Activated CD8-positive, alpha-beta memory T cell treated with anti-CD3 and anti-CD28 coated beads for 36 hours (primary cell): ENCODE data around the gene CBR3. TPM values are rescaled to one million over a fixed set of nuclear protein-coding genes. Genes with fewer than 3 reads are reported as not detected.

ENCODE experiments used
- CTCF ChIA-PET: fragments of 350-600 bp; sonication (Branson Sonifier 250); formaldehyde crosslinking; loops from one replicate; lab custom pipeline; 2021; ENCODE audit warnings: antibody characterized with exemption; lab: Charles Lee
- POLR2A ChIA-PET: fragments of 350-600 bp; sonication (Branson Sonifier 250); formaldehyde crosslinking; loops from one replicate; lab custom pipeline; 2021; ENCODE audit warnings: antibody characterized with exemption; lab: Charles Lee
- total RNA-seq, 2 experiments: library from RNA; stranded (reverse); gene quantifications; one replicate each; pipeline ENCODE4 v1.2.3, GENCODE V29; 2021

The CBR3 gene
- total RNA-seq, 2 experiments from 2014 or later, result 7.1 to 7.5 TPM

- CTCF ChIA-PET, result no interaction called here
- POLR2A ChIA-PET, result interaction anchor here (0.7 kb wide), 1 partner anchor 53 kb away, joined by 5 read pairs; no protein-coding TSS in a partner anchor
Measured at GRCh38 chr21:36194024-36194423, 59.1 kb downstream of the CBR3 start.

- ChIA-PET CTCF (interaction anchor here (0.7 to 1.5 kb wide), 2 partner anchors 43 to 308 kb away, joined by 3 read pairs; no protein-coding TSS in a partner anchor), POLR2A (no interaction called here)
Measured at GRCh38 chr21:36195613-36196012, 60.7 kb downstream of the CBR3 start.

Other genes with a start within 250 kb of the CBR3 start
- 10 to 100 TPM; 16.0 to 18.2 TPM for gene SETD4, start 74.6 kb upstream of the CBR3 start, total RNA-seq
- 10 to 100 TPM; 41.9 to 42.6 TPM for gene CBR1, start 65.1 kb upstream of the CBR3 start, total RNA-seq
- gene DOP1B, start 21.7 kb downstream of the CBR3 start, total RNA-seq, result 10 to 100 TPM; 13.6 to 16.4 TPM
- gene MORC3, start 185.1 kb downstream of the CBR3 start, total RNA-seq, result 10 to 100 TPM; 16.4 to 17.5 TPM